Inflammatory macrophage treated with lipopolysaccharide for 1 hour (primary cell): Measurements from ENCODE around the gene MISP.
"Not testable (repeated sequence)": the region's sequence is repeated elsewhere in the genome, so short reads cannot be mapped to it uniquely, and the experiment has no call there.

Source experiments
- DNase-seq, 2 donors: peaks; one replicate each; pipeline ENCODE4 v3.0.0-alpha.2; 2020 to 2022

Gene MISP, protein sequence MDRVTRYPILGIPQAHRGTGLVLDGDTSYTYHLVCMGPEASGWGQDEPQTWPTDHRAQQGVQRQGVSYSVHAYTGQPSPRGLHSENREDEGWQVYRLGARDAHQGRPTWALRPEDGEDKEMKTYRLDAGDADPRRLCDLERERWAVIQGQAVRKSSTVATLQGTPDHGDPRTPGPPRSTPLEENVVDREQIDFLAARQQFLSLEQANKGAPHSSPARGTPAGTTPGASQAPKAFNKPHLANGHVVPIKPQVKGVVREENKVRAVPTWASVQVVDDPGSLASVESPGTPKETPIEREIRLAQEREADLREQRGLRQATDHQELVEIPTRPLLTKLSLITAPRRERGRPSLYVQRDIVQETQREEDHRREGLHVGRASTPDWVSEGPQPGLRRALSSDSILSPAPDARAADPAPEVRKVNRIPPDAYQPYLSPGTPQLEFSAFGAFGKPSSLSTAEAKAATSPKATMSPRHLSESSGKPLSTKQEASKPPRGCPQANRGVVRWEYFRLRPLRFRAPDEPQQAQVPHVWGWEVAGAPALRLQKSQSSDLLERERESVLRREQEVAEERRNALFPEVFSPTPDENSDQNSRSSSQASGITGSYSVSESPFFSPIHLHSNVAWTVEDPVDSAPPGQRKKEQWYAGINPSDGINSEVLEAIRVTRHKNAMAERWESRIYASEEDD

DNA sequence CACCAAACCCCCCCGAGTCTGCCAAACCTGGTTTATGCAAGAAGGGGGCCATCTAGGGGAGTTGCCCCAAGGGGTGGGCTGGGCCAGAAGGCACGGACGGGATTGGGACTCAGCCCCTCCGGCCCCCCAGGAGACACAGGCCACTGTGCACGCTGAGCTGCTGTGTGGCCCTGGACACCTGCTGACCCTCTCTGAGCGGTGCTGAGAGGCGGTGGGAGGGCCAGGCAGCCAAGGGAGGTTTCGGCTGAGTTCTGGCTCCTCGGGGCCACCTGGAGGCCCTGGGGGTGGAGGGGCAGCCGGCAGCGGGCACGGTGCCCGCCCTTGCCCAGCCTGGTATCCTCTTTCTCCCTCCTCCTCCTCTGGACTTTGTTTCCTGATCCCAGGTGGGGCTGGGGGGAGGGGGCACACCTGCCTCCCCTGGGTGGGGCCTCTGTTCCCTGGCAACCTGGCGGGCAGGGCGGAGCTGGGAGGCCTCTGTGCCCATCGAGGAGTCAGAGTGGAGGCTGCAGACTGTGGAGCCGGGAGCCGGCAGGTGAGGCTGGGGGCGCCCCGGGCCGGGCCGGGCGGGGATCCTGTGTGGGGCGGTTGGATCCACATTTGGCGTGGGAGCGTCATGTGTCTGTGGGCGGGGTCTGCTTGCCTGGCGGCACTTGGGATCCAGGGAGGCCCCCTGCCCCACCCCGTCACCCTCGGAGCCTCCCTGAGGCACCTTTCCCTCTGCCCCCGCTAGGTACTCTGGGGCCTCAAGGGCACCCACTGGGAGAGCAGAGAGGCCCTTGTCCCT, at the start of gene MISP:
Gene MISP, plus strand, starts transcription at position 473 of the 784 bp plus-strand sequence. CDS start 5,835 bp downstream, outside the sequence.
- DNase-seq = no peak

DNA sequence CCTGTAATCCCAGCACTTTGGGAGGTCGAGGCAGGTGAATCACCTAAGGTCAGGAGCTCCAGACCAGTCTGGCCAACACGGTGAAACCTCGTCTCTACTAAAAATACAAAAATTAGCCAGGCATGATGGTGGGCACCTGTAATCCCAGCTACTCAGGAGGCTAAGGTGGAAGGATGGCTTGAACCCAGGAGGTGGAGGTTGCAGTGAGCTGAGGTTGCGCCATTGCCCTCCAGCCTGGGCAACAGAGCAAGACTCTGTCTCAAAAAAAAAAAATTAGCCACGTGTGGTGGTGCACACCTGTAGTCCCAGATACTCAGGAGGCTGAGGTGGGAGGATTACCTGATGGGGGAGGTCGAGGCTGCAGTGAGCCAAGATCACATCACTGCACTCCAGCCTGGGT, 48.1 kb upstream of the MISP start:
- not testable (repeated sequence) for DNase-seq

DNA sequence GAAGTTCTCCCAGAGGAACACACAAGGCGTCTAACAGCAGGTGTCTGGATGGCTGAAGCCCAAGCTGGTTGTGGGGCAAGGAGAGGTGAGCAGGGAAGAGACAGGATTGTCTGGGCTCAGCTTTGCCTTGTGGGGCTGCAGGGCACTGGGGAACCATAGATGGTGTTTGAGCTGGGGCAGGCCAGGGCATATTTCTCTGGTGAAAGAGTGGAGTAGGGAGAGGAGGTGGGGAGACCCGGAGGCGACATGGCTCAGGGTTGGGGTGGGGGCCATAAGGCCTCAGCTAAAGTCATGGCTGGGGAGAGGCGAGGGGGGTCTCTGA, 47.6 kb upstream of the MISP start:
- peak in 1 of 2 donors; percentile 4 for DNase-seq

DNA sequence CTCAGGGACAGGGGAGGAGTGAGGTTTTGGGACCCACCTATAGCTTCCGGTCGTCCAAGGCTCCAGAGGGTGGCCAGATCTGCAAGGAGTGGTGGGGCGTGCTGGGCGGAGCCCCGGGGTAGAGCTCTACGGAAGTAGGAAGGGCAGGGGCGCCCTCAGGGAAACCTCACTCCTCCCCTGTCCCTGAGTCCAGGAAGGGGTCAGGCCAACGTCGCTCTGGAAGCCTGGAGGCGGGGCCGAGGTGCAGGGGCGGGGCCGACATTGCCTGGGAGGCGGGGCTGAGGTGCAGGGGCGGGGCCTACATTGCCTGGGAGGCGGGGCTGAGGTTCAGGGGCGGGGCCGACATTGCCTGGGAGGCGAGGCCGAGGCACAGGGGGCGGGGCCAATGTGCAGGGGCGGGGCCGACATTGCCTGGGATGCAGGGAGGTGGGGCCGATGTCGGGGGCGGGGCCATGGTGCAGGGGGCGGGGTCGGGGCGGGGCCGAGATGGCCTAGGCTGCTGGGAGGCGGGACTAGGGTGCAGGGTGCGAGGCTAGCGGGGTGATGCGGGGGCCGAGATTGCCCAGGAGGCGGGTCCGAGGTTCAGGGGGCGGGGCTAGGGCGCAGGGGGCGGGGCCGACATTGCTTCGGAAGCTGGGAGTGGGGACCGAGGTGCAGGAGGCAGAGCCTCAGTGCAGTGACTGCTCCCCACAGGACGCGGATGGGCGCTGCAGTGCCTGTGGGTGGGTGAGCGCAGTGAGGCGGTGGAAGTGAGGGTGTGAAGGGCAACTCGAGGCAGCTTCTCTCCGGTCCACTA, 47.1 kb upstream of the MISP start:
- peak; percentile 76 to 97 for DNase-seq

DNA sequence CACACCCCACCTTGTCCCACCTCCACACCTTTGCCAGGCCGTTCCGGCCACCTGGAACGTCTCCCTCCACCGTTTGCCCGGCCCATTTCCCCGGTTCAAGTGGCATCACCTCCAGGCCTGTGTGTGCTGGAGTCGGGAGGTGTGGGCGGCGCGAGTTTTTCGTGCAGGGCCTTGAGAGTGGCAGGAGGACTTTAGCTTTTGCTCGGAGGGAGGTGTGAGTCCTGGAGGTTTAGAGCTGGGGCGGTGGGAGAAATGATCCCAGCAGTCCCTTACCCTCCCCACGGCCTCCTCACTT, 46.5 kb upstream of the MISP start:
- no peak for DNase-seq

DNA sequence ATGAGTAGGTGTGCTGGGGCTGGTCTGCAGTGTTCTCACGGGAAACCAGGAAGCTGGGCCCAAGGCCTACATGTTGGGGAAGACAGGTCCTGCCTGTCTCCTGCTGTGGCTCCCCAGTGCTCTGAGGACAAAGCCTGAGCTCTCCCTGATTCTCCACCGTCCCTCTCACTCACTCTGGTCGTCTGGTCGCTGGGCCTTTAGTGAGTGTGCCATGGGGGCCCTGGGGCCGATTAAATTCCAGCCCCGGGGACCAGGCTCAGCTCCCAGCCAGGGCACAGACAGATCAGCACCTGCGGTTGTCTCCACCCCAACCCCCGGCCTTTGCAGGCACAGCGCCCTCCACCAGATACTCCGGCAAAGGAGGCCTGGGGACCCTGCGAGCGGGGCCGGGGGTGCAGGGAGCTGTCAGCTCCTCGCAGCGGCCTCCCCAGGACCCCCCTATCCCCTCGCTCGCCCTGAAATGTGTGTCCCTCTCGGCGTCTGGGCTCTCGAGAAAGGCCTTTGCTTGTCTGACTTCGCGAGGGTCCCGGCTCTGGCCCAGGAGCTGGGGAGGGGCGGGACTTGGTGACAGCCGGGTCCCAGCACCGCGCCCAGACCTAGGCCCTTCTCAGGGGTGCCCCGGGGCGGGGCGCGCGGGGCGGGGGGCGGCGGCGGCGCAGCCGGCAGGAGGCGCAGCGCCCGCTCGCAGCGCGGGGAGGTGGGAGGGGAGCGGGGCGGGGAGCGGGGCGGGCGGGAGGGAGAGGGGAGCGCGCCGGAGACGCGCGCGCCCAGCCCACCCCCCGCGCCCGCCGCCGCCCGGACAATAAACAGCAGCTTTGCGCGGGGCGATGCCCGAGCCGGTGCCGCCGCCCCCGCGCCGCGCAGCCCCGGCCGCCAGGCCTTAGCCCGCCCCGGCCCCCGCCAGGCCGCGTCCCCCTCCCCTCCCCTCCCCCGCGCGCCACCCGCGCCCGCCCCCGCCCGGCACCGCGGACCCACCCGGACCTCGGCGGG, 42.5 kb upstream of the MISP start, which contains the start of gene PALM:
Gene PALM, plus strand, starts transcription at position 782 of the 990 bp plus-strand sequence. CDS start 212 bp downstream, outside the sequence.
- no peak for DNase-seq

DNA sequence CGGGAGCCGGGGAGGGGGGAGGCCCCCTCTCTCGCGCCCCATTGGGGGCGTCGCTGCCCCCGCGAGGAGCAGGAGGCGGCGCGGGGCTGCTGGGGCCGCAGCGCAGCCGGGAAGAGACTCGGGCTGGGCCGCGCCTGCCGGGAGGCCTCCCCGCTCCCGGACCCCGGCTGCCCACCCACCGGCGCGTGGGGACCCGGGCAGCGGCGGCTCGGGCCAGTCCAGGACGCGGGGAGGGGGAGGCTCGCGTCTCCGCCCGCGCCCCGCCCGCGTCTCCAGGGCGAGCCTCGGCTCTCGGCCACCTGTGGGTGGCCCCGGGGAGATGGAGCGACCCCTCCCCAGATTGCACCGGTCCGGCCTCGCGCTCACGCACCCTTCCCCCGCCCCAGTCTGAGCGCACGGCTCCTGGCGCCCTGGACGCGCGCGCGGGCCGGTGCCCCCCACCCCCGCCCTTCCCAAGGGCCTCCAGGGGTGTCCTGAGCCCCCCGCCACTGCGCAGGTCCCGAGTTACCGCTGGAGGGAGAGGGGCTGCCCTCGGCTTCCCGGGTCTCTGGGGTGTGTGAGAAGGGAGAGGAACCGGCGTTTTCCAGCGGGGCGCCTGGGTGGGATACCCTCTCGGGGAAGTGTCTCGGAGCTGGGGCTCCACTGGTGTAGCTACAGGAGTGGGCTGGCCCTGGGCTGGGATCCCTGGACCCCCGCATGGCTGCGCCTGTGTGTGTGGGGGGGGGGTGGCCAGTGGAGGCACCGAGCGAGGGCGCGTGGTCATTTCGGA, 41.5 kb upstream of the MISP start:
- DNase-seq = no peak

DNA sequence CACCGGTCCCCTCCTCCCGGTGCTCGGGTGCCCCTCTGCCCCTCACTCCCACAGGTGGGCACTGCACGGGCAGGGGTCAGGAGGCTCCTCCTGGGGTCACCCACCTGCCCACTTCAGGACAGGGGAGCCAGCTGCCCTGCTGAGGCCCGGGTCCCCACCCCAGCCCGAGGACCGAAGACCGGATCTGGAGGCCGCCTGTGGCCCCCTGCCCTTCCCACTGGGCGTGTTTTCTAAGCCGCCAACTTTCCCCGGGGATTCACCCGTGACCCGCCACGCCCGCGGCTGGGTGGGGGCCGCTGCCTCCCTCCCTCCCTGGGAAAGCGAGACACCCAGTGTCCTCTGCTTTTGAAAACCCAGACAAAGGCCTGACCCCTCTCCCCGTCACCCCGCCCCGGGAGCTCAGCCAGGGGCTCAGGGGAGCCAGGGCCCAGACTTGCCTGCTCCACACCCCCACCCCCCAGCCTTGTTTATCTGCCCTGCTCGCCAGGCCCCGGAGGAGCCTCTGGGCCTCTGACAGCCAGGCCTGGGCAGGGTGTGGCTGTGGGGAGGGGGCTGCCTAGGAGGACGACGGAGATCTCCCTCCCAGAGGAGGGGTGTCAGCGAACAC, 40.8 kb upstream of the MISP start:
- no peak for DNase-seq

DNA sequence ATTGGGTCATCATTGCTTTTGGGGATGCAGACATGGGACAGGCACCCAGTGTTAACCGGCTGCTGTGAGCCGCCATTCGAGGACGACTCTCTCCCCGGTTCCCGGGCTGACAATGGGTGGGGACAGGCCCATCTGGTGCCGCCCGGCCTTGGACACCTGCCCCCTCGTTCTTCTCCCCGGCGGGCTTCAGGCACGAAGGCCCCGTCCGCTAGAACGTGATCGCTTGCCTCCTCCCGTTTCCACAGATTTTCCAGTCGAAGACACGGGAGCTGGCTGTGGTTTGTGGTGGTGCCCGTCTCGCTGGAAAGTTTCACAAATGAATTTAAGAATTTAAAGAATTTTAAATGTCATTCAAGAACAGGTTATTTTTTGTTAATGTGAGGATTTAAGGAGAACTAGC, 40.1 kb upstream of the MISP start:
- DNase-seq = no peak

DNA sequence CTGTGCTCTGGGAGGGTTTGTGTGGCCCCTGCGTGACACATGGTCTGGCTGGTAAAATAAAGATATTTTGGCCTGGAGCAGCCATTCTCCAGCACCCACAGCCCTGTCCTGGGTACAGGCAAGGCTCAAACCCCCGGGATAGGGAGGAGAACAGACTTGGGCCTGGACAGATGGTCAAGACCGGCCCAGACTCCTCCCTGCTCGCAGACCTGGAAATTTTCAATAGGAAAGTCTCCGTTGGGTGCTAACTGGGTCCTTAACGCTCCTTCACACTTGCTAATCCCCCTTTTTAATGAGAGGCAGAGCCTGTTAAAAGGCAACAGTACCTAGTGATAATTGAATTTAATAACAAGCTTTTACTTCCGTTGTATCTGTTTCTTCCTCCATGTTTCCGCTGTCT, 39.7 kb upstream of the MISP start:
- no peak for DNase-seq

DNA sequence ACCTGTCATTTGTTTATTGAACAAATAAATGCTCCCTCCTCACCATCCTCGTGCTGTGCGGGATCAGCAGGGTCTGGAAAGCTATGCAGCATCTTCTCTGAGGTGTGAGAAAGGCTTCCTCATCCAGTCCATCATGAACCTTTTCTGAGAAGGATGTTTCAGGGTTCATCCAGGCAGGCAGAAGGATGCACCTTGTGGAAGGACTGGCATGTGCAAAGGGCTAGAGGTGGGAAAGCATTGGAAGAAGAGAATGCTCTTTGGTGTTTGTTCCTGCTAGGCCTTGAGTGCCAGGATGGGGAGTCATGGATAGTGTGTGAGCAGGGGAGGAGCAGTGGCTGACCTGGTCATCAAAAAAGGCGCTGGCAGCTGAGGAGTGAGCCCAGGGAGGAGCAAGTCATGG, 35.6 kb upstream of the MISP start:
- DNase-seq = no peak

DNA sequence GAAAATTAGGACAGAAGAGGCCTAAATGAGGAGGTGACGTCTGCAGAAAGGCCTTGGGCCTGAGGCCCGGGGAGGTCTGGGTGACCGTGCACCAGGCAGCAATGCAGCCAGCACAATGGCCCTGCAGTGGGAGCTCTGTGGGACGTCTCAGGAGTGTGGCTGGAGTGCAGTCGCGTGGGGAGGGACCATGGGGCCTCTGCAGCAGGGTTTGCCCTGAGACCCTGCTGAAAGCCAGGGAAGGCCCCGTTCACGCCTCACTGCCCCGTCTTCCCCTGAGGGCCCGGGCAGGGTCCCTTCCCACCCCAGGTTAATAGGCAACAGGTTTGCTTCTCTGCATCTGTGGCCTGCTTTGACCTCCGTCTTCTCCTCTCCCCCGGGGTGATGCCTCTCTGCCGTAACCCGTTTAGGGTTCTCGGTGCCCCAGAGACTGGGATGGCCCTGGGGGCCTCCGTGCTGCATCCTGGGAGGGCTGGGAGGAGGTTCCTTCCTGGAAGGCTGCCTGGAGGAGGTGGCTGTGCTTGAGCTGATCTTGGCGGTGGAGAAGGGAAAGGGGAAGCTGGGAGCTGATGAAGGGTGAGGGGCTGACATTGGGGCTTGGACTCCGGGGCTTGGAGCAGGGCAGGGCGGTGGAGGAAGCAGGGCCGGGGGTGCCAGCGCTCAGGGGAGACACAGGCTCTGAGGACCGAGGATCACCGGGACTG, 32.5 kb upstream of the MISP start:
- DNase-seq = no peak

DNA sequence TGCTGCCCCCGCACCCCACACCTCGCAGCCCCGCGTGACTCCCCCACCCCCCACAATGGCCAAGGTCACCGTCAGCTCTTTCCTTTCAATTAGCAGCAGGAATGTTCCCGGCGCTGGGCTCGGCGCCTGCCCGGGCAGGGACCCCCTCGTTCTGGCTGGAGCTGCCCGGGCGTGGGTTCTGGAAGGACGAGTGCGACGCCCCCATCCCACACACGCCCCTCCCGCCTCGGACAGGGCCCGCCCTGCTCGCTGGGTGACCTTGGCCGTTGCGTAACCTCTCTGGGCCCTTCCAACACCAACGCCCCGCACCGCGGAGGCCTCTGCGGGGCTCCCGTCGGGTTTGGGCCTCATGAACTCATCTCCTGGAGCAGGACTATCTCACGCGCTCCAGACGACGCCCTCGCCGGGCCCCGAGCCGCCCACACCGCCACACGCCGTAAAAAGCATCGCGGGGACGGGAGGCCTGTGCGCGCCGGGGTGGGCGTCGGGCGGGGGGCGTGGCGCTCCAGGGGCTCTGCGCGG, 31.9 kb upstream of the MISP start:
- peak in 1 of 2 donors; percentile 19 for DNase-seq

DNA sequence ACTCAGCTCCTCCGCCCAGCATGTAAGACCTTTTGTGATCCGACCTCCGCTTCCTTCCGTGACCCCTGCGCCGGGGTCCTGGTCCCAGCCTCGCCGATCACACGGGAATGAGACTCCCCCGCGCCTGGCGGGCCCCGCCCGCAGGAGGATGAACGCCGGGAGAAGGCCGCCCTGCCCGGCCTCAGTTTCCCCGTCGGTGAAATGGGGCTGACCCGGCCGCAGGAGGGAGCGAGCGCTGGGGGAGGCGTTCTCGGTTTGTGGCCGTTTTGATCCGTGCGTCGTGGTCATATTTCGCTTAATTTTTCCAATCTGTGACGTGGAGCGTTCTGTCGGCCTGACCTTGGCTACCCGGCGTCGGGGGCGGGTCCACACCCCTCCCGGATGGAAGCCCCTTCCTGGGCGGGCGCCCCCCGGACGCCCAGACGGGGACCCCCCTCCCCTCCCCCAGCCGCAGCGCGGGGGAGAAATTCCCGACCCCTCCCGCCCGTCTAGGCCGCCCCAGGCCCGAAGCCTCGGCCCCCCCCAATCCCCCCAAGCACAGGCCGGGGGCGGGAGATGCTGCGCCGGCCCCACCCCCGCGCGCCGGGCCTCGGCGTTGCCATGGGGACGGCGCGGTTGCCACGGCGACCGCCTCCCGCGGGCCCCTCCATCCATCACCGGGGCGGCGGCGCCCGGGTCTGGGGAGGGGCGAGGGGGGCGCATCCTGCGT, 31.1 kb upstream of the MISP start:
- DNase-seq = no peak

DNA sequence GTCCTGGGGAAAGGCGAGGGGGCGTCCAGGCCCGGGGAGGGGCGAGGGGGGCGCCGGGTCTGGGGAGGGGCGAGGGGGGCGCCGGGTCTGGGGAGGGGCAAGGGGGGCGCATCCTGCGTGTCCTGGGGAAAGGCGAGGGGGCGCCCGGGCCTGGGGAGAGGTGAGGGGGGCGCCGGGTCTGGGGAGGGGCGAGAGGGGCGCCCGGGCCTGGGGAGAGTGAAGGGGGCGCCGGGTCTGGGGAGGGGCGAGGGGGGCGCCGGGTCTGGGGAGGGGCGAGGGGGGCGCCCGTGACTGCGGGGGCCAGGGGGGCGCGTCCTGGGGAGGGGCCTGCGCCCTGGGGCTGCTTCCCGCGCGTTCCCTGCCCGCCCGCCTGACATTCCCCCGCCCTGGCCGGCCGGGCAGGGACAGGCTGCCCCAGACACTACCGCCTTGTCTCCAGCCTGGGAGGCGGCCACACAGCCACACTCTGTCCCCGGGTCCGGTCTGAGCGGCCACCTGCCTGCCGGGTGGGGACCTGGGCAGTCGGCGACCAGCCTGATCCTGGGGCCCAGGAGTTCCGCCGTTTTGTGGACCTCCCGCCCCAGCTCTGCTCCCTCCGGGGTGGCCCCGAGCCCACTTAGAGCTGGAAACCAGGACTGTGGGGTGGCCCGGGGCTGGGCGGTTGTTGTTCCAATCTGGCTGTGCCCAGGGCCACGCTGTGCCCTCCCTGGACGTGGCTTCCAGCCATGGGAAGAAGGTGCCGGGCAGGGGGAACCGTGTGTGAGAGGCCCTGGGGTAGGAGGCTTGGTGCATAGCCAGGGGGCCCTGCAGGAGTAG, 30.4 kb upstream of the MISP start:
- DNase-seq = no peak

DNA sequence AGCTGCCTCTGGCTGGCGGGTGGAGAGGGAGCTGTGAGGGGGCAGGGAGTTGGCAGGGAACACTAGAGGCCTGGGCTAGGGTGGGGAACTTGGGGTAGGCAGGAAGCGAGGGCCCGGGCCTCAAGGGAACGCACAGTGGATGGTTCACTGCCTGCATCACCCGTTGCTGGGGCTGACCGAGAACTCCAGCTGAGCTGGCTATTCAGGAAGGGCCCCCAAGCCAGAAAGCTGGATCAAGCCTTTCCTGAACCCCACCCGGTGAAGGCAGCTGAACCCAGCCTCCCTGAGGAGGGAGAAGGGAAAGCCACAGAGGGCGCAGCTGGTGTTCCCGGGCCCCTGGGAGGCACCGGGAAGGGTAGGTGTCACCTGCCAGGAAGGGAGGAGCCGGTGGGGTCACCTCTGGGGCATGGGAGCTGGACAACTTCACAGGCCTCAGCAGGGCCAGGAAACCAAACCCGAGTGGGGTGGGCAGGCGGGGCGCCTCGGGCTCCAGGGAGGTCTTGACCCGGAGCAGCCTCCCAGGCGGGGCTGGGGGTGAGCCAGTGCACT, 28.3 kb upstream of the MISP start:
- DNase-seq = no peak

DNA sequence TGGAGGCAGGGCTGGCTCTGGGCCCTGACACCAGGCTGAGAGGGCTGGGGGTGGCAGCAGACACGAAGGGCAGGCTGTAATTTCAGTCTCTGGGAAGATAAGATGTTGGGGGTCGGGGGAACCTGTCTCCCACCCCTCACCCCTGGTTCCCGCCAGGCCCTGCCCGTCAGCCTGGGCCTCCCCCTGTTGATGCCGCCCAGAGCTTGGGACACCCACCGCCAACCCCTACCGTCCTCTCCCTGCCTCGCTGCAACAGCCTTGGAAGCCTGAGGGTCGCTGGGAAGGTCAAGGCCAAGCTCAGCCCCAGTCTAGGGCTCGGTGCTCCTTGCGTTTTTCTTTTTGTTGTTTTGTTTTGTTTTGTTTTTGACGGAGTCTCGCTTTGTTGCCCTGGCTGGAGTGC, 27.7 kb upstream of the MISP start:
- no peak for DNase-seq

DNA sequence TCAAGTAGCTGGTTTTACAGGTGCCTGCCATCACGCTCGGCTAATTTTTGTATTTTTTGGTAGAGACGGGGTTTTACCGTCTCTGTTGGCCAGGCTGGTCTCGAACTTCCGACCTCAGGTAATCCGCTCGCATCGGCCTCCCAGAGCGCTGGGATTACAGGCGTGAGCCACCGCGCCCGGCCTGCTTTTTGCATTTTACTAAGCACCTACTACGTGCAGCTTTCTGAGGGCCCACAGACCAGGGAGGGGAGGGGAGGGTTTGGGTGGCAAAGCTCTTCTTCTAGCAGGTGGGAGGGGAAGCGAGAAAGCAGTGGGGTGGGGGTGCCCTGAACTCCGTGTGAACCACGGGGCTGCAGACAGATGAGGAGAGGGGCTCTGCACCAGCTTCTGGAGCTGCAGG, 27.2 kb upstream of the MISP start:
- DNase-seq = no peak
